ENCODE results near the gene LLCFC1. TPM values are rescaled to one million over a fixed set of nuclear protein-coding genes. Genes with fewer than 3 reads are reported as not detected.
"Not testable (repeated sequence)": the region's sequence is repeated elsewhere in the genome, so short reads cannot be mapped to it uniquely, and the experiment has no call there.

LLCFC1 gene
- total RNA-seq, 2 donors from 2014 or later: not detected

- DNase-seq: no peak
- Mint-ChIP-seq H3K27ac (no peak overlapping the region), H3K4me3 (no peak overlapping the region), H3K36me3 (ENCODE audit: low read depth) (peaks cover 12% of the 10 kb centered on the region), H3K4me1 (no peaks in the 10 kb centered on the region), H3K27me3 (peaks cover 56% of the 10 kb centered on the region)
- no peak for ATAC-seq
- no peaks in the 10 kb centered on the region for H3K9me3 ChIP-seq (ENCODE audit: control insufficient read depth, low read length, poor library complexity, severe bottlenecking)
These were observed 22.3 kb downstream of the LLCFC1 start for GRCh38 chr7:142961595-142961972.

GRCh38 chr7:142961973-142962926 lies 23.0 kb downstream of the LLCFC1 start, which contains the start of gene KEL:
KEL (minus strand) TSS chr7:142962363; CDS start chr7:142962206, 157 bp downstream.
- H3K9me3 ChIP-seq (ENCODE audit: control insufficient read depth, low read length, poor library complexity, severe bottlenecking): no peaks in the 10 kb centered on the region
- Mint-ChIP-seq H3K27me3 (peaks cover 63% of the 10 kb centered on the region), H3K4me1 (no peaks in the 10 kb centered on the region), H3K4me3 (no peak within 1 kb of the TSS), H3K27ac (no peak within 1 kb of the TSS), H3K36me3 (ENCODE audit: low read depth) (peaks cover 12% of the 10 kb centered on the region)
- ATAC-seq: no peak
- DNase-seq: no peak

GRCh38 chr7:142962991-142963390 lies 23.7 kb downstream of the LLCFC1 start:
- H3K4me3 Mint-ChIP-seq: no peak overlapping the region
- H3K27ac Mint-ChIP-seq: no peak overlapping the region
- no peaks in the 10 kb centered on the region for H3K9me3 ChIP-seq (ENCODE audit: control insufficient read depth, low read length, poor library complexity, severe bottlenecking)
- H3K4me1 Mint-ChIP-seq: no peaks in the 10 kb centered on the region
- peaks cover 70% of the 10 kb centered on the region for H3K27me3 Mint-ChIP-seq
- no peak for DNase-seq
- no peak for ATAC-seq
- peaks cover 12% of the 10 kb centered on the region for H3K36me3 Mint-ChIP-seq (ENCODE audit: low read depth)

GRCh38 chr7:142963993-142964392 lies 24.7 kb downstream of the LLCFC1 start:
- H3K27me3 Mint-ChIP-seq: peaks cover 76% of the 10 kb centered on the region
- peaks cover 12% of the 10 kb centered on the region for H3K36me3 Mint-ChIP-seq (ENCODE audit: low read depth)

GRCh38 chr7:142964502-142965246 lies 25.4 kb downstream of the LLCFC1 start:
- Mint-ChIP-seq H3K4me3 (no peak overlapping the region), H3K27ac (no peak overlapping the region), H3K27me3 (peaks cover 75% of the 10 kb centered on the region), H3K4me1 (no peaks in the 10 kb centered on the region), H3K36me3 (ENCODE audit: low read depth) (peaks cover 9% of the 10 kb centered on the region)
- H3K9me3 ChIP-seq (ENCODE audit: control insufficient read depth, low read length, poor library complexity, severe bottlenecking): no peaks in the 10 kb centered on the region
- DNase-seq (no peak), ATAC-seq (no peak)

More at GRCh38 chr7:142963993-142964392, 24.7 kb downstream of the LLCFC1 start:
- H3K4me3 Mint-ChIP-seq: no peak overlapping the region
- no peaks in the 10 kb centered on the region for H3K4me1 Mint-ChIP-seq
- H3K9me3 ChIP-seq (ENCODE audit: control insufficient read depth, low read length, poor library complexity, severe bottlenecking): no peaks in the 10 kb centered on the region
- no peak overlapping the region for H3K27ac Mint-ChIP-seq
- ATAC-seq (no peak), DNase-seq (no peak)

- no peak overlapping the region for H3K27ac Mint-ChIP-seq
- H3K36me3 Mint-ChIP-seq (ENCODE audit: low read depth): peaks cover 2% of the 10 kb centered on the region
- peaks cover 72% of the 10 kb centered on the region for H3K27me3 Mint-ChIP-seq
- no peak overlapping the region for H3K4me3 Mint-ChIP-seq
- H3K4me1 Mint-ChIP-seq: no peaks in the 10 kb centered on the region
- no peak for ATAC-seq
- DNase-seq: no peak
- H3K9me3 ChIP-seq (ENCODE audit: control insufficient read depth, low read length, poor library complexity, severe bottlenecking): no peaks in the 10 kb centered on the region
These were observed 28.9 kb downstream of the LLCFC1 start for GRCh38 chr7:142968229-142968628.

- Mint-ChIP-seq H3K27me3 (peaks cover 63% of the 10 kb centered on the region), H3K27ac (no peak overlapping the region), H3K36me3 (ENCODE audit: low read depth) (peaks cover 2% of the 10 kb centered on the region), H3K4me3 (no peak overlapping the region), H3K4me1 (no peaks in the 10 kb centered on the region)
- no peak for ATAC-seq
- DNase-seq: no peak
- no peaks in the 10 kb centered on the region for H3K9me3 ChIP-seq (ENCODE audit: control insufficient read depth, low read length, poor library complexity, severe bottlenecking)
These were observed 29.9 kb downstream of the LLCFC1 start for GRCh38 chr7:142969183-142969582.

- peaks cover 19% of the 10 kb centered on the region for H3K27me3 Mint-ChIP-seq
- no peaks in the 10 kb centered on the region for H3K9me3 ChIP-seq (ENCODE audit: control insufficient read depth, low read length, poor library complexity, severe bottlenecking)
- no peak overlapping the region for H3K4me3 Mint-ChIP-seq
- H3K36me3 Mint-ChIP-seq (ENCODE audit: low read depth): peaks cover 2% of the 10 kb centered on the region
- no peak overlapping the region for H3K27ac Mint-ChIP-seq
- DNase-seq: no peak
- H3K4me1 Mint-ChIP-seq: no peaks in the 10 kb centered on the region
- no peak for ATAC-seq
These were observed 35.3 kb downstream of the LLCFC1 start for GRCh38 chr7:142974626-142975025.

GRCh38 chr7:142978402-142978801 lies 39.1 kb downstream of the LLCFC1 start:
- not testable (repeated sequence) for H3K9me3 ChIP-seq (ENCODE audit: control insufficient read depth, low read length, poor library complexity, severe bottlenecking); H3K27me3 Mint-ChIP-seq; ATAC-seq; H3K36me3 Mint-ChIP-seq (ENCODE audit: low read depth); H3K27ac Mint-ChIP-seq; H3K4me1 Mint-ChIP-seq; H3K4me3 Mint-ChIP-seq; DNase-seq

- Mint-ChIP-seq H3K36me3 (ENCODE audit: low read depth) (peaks cover 4% of the 10 kb centered on the region), H3K27me3 (peaks cover 15% of the 10 kb centered on the region), H3K4me3 (no peak overlapping the region)
These were observed 44.5 kb downstream of the LLCFC1 start for GRCh38 chr7:142983825-142984224.

GRCh38 chr7:142984297-142984696 lies 45.0 kb downstream of the LLCFC1 start:
- H3K27me3 Mint-ChIP-seq: peaks cover 15% of the 10 kb centered on the region
- H3K27ac Mint-ChIP-seq: no peak overlapping the region
- H3K9me3 ChIP-seq (ENCODE audit: control insufficient read depth, low read length, poor library complexity, severe bottlenecking): no peaks in the 10 kb centered on the region
- H3K4me1 Mint-ChIP-seq: no peaks in the 10 kb centered on the region
- no peak overlapping the region for H3K4me3 Mint-ChIP-seq
- peaks cover 4% of the 10 kb centered on the region for H3K36me3 Mint-ChIP-seq (ENCODE audit: low read depth)
- no peak for ATAC-seq
- no peak for DNase-seq

More at GRCh38 chr7:142983825-142984224, 44.5 kb downstream of the LLCFC1 start:
- no peak for DNase-seq
- Mint-ChIP-seq H3K4me1 (no peaks in the 10 kb centered on the region), H3K27ac (no peak overlapping the region)
- no peak for ATAC-seq
- H3K9me3 ChIP-seq (ENCODE audit: control insufficient read depth, low read length, poor library complexity, severe bottlenecking): no peaks in the 10 kb centered on the region
